GM12873 (cell line): ENCODE measurements around the gene RANBP1.

Experiments used
- CTCF ChIP-seq: IDR thresholded peaks from 2 replicates; pipeline ENCODE4 v1.5.1; 2012; ENCODE audit warnings: low read depth, mild to moderate bottlenecking, moderate library complexity, low read length, control low read depth; ENCODE audit not compliant: insufficient read depth; ENCODE audit errors: missing control alignments

The RANBP1 gene

GRCh38 chr22:20079745-20080444 is 36.0 kb upstream of the RANBP1 start, which contains the start of gene DGCR8:
Gene DGCR8, plus strand, starts transcription at chr22:20080241. Its CDS starts 5,723 bp downstream, at chr22:20085964.
- TF ChIP-seq CTCF = no peak

- TF ChIP-seq CTCF = no peak
Observed at GRCh38 chr22:20080445-20080775, 35.5 kb upstream of the RANBP1 start.

GRCh38 chr22:20080776-20081654 is 34.9 kb upstream of the RANBP1 start:
- no peak for TF ChIP-seq CTCF

- no peak for TF ChIP-seq CTCF
Observed at GRCh38 chr22:20083157-20083890, 32.6 kb upstream of the RANBP1 start.

- no peak for TF ChIP-seq CTCF
Observed at GRCh38 chr22:20083891-20084546, 31.9 kb upstream of the RANBP1 start.

- peak; percentile 56 for TF ChIP-seq CTCF
Observed at GRCh38 chr22:20084547-20085413, 31.1 kb upstream of the RANBP1 start.
